HL-60 (cell line): Measurements from ENCODE around the gene ISL2.

ENCODE experiments used
- CTCF ChIP-seq: IDR thresholded peaks from one replicate; pipeline ENCODE4 v1.5.1; 2011; ENCODE audit warnings: low read length, control low read depth, inconsistent platforms; ENCODE audit not compliant: insufficient read depth
- GABPA ChIP-seq: IDR thresholded peaks from 2 replicates; pipeline ENCODE4 v1.6.1; 2012; ENCODE audit warnings: low read depth
- POLR2AphosphoS5 ChIP-seq: IDR thresholded peaks from 2 replicates; pipeline ENCODE4 v1.6.1; 2012; ENCODE audit warnings: low read depth
- REST ChIP-seq: IDR thresholded peaks from 2 replicates; pipeline ENCODE4 v1.6.1; 2012; ENCODE audit warnings: low read depth; ENCODE audit not compliant: insufficient replicate concordance
- SPI1 ChIP-seq: IDR thresholded peaks from 2 replicates; pipeline ENCODE4 v1.6.1; 2012; ENCODE audit warnings: low read depth, mild to moderate bottlenecking, borderline replicate concordance

GRCh38 chr15:76366714-76367113 is 30.1 kb downstream of the ISL2 start:
- TF ChIP-seq CTCF (no peak), POLR2AphosphoS5 (no peak), REST (no peak), SPI1 (no peak), GABPA (no peak)
